GM18511 (cell line): ENCODE results near the gene PERM1.
"Not testable (repeated sequence)": the region's sequence is repeated elsewhere in the genome, so short reads cannot be mapped to it uniquely, and the experiment has no call there.

ENCODE experiments used
- ATAC-seq: cut with Tn5 transposase; IDR thresholded peaks from one replicate; pipeline ENCODE4 v1.9.1; 2021; ENCODE audit warnings: mild to moderate bottlenecking, moderate library complexity; ENCODE audit not compliant: unreplicated experiment

The PERM1 gene

DNA sequence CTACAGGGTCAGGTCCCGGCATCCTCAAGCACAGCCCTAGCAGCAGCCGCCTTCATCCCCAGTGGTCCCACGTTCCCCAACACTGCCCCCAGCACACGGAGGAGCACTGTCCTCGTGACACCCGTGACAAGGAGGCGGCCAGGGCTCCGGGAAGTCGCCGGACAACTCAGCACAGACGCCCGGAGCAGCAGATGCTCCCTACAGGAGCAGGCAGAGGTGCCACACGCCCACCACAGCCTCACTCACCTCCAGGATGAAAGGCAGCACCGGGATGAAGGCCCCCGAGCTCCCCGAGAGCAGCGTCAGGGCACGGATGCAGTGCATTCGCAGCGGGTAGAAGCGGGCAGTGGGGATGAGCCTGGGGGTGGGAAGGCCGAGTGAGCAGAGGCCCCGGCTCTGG lies 31.0 kb downstream of the PERM1 start:
- no peak for ATAC-seq

DNA sequence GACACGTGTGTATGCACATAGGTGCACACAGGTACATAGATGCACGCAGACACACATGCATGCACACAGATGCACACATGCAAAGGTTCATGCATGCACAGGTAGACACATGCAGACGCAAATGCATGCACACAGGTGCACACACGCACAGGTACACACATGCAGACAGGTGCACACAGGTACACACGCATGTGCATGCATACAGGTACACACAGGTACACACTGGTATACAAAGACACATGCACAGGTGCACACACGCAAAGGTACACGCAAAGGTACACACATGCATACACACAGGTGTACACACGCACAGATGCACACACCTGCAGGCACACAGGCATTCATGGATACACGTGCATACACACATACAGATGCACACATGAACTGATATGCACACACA lies 31.6 kb downstream of the PERM1 start:
- ATAC-seq: no peak

DNA sequence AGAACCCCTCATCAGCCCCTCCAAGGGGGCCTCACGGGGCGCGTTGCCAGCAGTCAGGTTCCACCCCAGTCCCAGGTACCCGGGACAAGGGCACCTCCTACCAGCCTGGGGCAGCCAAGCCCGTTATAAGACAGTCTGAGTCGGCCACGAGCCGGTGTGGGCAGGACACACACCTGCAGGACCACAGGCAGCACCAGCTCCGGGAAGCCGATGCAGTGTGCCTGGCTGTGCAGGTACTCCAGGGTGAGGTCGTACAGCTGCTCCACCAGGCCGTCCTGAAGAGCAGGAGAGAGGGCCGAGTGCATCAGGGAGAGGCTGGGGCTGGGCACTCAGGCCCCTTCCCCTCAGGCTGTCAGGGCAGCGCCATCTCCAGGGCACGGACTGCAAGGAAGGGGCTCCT lies 33.9 kb downstream of the PERM1 start:
- ATAC-seq: no peak

DNA sequence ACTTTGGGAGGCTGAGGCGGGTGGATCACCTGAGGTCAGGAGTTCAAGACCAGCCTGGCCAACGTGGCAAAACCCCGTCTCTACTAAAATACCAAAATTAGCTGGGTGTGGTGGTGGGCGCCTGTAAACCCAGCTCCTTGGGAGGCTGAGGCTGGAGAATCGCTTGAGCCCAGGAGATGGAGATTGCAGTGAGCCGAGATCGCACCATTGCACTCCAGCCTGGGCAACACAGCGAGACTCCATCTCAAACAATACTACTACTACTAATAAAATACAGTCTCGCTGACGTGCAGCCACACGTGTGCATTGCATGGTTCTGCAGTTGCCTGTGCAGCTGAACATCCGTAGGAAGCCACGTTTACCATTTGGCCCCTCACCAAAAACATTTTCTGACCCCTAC lies 35.1 kb downstream of the PERM1 start:
- ATAC-seq: not testable (repeated sequence)

DNA sequence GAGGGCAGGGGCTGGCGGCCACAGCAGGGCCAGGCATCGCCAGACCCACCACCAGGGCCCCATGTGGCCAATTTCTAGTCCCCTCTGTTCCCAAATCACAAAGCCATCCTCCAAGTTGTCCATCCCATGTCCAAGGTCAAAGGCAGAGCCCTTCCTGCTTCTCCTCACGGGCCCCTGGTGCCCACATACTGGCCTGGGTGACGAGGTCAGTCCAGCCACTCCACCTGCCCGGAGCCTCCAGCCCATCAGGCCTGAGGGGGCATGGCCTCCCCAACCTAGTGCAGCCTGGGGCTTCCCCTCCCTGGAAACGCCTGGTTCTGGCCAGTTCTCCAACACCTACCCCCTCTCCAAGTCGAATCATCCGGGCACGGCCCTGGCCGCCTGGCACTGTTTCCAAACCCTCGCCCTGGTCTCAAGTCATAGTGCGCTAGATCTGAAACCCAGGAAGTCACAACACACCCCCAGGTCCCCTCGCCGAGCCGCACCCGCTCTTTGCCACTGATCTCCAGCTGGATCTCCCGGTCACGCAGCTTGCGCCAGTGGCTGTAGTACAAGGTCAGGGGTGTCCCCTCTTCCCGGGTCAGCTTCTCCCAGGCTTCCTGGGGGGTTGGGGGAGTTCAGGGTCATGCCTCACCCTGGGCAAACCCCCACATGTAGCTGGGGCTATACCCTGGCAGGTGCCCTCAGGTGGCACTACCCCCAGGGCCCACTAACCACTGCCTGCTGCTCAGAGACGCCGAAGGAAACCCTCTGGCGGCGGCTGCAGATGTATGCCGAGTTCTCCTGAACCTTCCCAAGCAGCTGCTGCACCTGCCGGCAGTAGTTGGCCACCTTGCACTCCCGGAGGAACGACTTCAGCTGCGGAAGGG lies 36.0 kb downstream of the PERM1 start:
- no peak for ATAC-seq

DNA sequence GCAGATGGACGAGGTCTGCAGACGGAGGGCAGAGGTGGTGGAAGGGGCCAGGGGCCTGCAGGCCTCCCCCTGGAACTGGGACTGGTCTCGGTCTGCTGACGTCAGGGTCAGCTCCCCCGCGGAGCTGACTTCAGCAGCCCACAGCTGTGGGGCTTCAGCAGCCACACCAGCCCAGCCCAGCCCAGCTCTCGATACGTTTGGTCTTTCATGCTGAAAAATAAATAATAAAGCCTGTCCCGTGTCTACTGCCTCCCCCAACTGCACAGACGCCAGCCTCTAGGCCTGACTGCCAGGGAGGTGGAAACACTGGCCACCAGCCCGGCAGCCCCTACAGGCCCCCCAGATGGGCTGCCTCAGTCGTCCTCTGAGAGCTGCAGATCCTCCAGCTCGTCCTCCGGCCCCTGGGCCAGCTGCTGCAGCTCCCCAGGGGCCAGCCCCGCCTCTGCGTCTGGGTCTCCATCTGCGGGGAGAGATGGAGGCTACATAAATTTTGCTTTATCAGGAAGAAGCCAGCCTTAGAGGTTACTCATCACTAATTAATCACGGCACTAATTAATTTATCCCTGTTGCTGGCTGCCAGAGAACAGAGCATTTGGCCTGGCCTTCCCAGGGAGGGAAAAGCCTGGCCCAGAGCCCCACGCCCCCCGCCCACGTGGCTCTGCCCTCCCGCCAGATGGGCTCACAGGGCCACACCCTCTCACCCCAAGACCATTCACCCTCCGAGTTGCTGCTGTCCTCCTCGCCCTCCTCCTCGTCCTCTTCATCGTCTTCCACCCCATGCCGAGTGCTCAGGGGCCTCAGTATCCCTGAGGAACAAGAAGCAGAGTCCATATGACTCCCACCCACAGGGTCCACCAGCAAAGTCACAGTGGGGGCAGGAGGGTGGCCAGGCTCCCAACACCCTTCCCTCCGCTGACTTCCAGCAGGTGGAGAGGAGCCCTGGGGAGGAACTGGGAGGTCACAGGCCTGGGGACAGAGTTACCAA lies 37.3 kb downstream of the PERM1 start:
- ATAC-seq: no peak

DNA sequence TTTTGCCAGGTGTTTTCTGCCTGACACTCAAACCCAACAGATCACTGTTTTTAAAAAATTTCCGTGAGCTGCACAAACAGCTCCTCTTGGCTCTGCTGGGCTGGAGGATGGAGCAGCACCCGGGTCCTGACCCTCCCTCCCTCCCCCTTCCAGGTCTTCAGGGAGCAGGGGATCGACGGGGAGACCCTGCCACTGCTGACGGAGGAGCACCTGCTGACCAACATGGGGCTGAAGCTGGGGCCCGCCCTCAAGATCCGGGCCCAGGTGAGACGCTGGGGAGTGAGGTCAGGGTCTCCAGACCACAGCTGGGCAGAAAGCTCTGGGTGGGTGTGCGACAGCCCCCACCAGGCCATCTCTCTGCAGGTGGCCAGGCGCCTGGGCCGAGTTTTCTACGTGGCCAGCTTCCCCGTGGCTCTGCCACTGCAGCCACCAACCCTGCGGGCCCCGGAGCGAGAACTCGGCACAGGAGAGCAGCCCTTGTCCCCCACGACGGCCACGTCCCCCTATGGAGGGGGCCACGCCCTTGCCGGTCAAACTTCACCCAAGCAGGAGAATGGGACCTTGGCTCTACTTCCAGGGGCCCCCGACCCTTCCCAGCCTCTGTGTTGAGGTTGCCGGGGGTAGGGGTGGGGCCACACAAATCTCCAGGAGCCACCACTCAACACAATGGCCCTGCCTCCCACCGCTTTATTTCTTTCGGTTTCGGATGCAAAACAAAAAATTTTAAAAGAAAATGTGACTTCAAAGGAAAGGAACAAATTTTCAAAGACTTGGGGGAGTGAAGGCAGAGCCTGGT lies 38.1 kb downstream of the PERM1 start:
- no peak for ATAC-seq

DNA sequence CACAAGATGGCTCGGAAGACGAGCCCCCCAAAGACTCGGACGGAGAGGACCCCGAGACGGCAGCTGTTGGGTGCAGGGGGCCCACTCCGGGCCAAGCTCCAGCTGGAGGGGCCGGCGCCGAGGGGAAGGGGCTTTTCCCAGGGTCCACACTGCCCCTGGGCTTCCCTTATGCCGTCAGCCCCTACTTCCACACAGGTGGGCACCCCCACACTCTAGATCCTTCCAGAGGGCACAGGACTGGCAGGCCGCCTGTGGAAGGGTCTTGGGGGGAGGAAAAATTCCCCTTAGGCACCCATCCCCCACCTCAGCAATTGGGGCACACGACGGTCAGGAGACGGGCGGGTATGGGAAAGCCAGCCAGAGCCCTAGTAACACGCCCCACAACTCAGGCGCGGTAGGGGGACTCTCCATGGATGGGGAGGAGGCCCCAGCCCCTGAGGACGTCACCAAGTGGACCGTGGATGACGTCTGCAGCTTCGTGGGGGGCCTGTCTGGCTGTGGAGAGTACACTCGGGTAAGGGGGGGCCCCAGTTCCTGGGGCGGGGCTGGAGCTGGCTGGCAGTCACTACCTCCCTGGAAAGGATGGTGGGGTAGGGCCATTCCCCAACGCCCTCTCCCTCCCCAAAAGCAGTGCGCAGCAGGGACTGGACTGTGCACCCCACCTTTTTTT lies 38.9 kb downstream of the PERM1 start:
- no peak for ATAC-seq

DNA sequence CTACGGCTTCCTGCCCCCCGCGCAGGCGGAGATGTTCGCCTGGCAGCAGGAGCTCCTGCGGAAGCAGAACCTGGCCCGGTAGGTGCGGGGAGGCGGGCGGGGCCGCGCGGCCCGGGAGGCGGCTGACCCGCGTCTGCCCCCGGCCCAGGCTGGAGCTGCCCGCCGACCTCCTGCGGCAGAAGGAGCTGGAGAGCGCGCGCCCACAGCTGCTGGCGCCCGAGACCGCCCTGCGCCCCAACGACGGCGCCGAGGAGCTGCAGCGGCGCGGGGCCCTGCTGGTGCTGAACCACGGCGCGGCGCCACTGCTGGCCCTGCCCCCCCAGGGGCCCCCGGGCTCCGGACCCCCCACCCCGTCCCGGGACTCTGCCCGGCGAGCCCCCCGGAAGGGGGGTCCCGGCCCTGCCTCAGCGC lies 39.5 kb downstream of the PERM1 start:
- no peak for ATAC-seq

DNA sequence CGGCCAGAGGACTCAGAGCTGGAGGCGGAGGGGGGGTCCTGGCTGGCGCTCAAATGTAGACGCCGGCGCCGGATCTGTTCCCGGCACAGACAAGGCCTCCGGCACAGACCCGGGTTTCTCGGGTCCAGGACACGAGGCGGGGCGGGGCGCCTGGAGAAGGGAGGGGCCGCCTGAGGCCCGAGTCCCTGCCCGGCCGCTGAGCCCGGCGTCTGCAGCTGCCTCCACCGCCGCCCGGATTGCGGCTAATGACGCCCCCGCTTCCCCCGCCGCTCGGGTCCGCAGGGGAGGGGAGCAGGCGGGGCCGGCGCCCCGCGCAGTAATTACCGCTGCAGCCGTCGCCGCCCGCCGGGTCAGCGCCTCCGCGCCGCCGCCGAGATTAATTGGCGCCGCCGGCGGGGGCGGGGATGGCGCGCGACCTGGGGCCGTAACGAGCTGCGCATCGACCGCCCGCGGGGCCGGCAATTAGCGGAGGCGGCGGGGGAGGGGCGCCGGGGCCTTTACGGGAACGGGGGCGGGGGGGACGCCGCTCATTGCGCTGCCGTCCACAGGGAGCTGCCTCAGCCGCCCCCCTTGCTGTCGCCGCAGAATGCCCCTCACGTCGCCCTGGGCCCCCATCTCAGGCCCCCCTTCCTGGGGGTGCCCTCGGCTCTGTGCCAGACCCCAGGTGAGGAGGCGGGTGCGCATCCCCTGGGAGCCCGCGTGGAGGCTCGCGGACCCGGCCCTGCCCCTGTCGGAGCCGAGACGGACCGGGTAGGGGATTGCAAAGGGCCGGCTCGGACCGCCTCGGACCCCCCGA lies 40.1 kb downstream of the PERM1 start:
- no peak for ATAC-seq

DNA sequence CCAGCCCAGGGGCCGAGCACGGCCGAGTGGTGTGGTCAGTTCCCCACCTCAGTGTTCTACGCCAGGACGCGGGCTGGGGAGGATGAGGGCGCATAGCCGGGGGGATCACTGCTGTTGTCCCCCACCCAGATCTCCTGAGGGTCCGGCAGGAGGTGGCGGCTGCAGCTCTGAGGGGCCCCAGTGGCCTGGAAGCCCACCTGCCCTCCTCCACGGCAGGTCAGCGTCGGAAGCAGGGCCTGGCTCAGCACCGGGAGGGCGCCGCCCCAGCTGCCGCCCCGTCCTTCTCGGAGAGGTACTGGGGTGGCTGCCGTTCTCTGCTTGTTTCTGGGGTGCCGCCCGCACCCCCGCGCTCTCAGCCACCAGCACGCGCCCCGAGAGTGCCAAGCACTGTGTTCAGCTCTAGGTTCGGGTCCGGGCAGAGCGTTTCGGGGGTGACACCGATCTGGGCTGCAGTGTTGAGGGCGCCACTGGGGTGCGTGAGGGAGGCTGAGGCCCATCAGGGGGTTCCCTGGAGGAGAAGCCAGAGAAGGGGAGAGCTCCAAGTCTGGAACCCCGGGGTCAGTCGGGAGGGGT lies 40.8 kb downstream of the PERM1 start:
- no peak for ATAC-seq

DNA sequence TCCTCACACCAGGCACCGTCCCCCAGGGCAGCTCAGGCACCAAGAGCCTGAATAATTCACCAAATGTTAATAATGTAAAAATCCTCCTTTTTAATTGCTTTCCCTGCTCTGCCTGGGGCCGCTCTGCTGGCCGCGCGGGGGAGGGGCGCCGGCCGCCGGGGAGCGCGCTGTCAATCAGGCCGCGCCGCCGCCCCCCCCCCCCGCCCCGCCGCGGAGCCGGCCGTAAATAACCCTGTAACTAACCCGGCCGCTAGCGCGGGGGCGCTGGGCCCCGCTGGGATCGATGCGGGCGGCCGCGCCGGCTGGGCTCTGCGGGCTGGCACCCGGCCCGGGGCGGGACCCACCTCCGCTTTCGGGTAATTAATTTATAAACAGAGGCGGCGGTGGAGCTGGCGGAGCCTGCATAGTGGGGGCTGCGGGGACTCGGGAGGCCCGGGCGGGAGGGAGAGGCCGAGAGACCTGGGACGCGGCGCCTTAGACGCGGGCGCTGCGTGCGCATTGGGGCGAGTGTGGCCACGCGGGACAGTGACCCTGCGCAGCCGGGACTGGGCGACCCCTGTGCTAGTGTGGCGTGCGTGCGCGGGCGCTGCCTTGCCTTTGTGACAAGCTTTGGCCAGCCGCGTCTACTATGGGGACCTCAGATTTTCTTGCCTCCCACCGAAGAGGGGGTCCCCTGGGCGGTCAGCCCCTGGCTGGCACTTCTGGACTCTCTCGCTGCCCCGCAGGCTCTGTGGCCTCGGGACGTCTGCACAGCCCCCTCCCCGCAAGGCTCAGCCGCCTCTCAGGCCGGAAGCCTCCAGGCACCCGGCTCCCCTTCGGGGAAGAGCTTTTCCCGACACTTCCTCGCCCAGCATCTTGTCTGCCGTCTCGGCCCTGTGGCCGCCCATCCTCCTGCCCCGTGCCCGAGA lies 41.5 kb downstream of the PERM1 start:
- no peak for ATAC-seq

DNA sequence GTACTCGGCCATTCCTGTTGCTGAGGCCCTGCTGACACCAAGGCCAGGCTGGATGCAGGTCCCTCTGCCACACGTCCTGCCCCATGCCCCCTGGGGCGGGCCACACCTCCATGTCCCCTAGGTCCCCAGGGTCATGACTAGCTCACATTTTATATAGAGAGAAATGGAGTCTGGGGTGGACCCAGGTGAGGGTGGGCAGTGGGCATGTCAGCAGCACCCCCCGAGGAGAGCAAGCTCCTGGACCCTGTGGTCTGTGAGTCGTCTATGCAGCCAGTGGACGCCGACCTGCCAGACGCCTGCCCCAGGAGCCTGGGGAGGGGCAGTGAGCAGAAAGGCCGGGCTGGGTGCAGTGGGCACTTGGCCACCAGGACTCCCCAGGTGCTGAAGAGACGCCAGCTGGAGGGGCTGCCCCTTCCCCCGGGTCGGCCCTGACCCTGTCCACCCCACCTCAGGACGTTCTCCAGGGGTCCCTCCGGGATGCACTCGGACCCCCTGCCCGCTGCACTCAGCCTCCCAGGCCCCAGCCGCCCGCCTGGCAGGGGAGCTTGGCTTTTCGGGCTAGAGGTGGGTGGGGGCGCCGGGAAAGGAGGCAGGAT lies 42.3 kb downstream of the PERM1 start:
- ATAC-seq: no peak

DNA sequence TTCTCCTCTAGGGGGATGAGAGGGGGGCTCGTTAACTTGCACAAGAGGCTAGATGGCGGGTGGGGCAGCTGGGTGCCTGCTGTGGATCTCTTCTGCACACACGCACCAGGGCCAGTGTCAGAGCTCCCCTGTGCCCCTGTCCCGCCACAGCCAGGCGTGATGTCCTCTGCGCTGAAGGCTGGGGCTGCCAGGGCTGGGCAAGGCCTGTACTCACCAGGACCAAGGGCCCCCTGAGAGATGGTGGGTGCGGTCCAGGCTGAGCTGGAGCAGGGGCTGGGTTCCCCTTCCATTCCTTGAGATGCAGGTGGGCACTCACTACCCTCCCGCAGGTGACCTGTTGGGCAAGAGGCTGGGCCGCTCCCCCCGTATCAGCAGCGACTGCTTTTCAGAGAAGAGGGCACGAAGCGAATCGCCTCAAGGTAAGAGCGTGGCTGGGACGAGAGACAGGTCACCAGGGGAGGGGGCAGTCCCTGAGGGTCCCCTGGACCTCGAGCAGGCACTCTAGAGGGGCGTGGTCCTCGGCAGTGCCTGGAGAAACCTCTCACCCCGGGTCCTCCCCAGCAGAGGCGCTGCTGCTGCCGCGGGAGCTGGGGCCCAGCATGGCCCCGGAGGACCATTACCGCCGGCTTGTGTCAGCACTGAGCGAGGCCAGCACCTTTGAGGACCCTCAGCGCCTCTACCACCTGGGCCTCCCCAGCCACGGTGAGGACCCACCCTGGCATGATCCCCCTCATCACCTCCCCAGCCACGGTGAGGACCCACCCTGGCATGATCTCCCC lies 43.0 kb downstream of the PERM1 start:
- ATAC-seq: no peak

DNA sequence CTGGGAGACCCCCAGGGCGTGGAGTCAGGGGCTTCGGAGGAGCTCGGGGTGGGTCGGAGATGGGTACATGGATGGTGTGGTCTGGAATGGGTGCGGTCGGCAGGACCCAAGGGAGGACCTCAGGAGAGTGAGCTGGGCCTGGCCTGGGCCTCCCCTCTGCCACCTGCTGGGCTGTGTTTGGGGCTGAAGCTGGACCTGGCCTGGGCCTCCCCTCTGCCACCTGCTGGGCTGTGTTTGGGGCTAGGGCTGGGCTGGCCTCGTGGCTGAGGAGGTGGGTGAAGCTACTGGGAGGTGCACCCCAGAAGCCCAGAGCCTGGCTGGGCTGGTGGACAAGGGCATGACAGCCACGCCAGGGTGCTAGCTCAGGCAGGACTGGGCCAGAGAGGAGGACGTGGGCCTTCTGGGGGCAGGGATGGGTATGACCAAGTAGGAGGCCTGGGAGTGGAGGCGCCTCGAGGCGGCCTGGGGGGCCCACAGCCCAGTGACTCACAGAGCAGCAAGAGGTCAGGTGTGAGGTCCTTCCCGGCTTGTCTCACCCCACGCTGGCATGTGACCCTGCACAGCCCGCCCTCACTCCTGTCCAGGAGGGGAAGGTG lies 43.7 kb downstream of the PERM1 start:
- no peak for ATAC-seq

DNA sequence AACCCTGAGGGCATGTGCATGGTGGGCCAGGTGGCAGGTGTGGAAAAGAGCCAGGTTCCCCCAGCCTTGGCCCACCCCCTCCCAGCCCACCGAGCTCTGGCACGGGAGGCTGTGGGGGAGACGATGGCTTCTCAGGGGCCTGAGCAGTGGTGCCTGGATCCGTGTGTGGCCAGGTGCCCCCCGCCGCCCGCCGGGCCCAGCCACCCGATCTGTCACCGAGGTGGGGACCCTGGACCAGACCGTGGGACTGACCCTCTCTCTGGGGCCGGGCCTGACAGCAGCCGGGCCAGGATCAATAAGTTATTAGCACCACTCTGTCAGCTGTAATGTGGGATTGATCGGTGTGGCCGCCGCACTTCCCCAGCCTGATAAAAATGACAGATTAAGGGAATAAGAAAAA lies 44.4 kb downstream of the PERM1 start:
- no peak for ATAC-seq
